GM23338 (cell line): ENCODE measurements around the gene PPP4R1. TPM values are rescaled to one million over a fixed set of nuclear protein-coding genes. Genes with fewer than 3 reads are reported as not detected.

ENCODE experiments used
- ATAC-seq: fragments of 200-7000 bp; cut with Tn5 transposase; 3 replicates; pipeline ENCODE4 v1.9.1; 2020
- DNase-seq: peaks from one replicate; pipeline ENCODE4 v3.0.0-alpha.2; 2015; ENCODE audit warnings: low spot score
- H2AFZ ChIP-seq: fragments of 200-600 bp; sonication (generic); 2 replicates; pipeline ENCODE4 v1.8.0; 2016; ENCODE audit warnings: antibody characterized with exemption, mild to moderate bottlenecking, moderate library complexity
- H3F3A ChIP-seq: fragments of 200-600 bp; sonication (generic); replicated peaks from 2 replicates; pipeline ENCODE4 v1.8.0; 2017; ENCODE audit warnings: antibody characterized with exemption, mixed run types, low read depth
- H3K27ac ChIP-seq: fragments of 200-600 bp; sonication (generic); 2 replicates; pipeline ENCODE4 v1.6.1; 2016; ENCODE audit warnings: low read depth
- H3K27me3 ChIP-seq: fragments of 200-600 bp; sonication (generic); 2 replicates; pipeline ENCODE4 v1.8.0; 2016; ENCODE audit warnings: mild to moderate bottlenecking, mixed run types, moderate library complexity; ENCODE audit not compliant: insufficient read depth
- H3K36me3 ChIP-seq: fragments of 200-600 bp; sonication (generic); 2 replicates; pipeline ENCODE4 v1.8.0; 2016; ENCODE audit warnings: mild to moderate bottlenecking; ENCODE audit not compliant: insufficient read depth
- H3K4me1 ChIP-seq: fragments of 200-600 bp; sonication (generic); 2 replicates; pipeline ENCODE4 v1.8.0; 2016; ENCODE audit warnings: mild to moderate bottlenecking, moderate library complexity; ENCODE audit not compliant: insufficient read depth
- H3K4me2 ChIP-seq: fragments of 200-600 bp; sonication (generic); 2 replicates; pipeline ENCODE4 v1.7.1; 2017; ENCODE audit warnings: mixed run types
- H3K4me3 ChIP-seq: fragments of 200-600 bp; sonication (generic); 2 replicates; pipeline ENCODE4 v1.6.1; 2016; ENCODE audit warnings: mixed run types
- H3K79me2 ChIP-seq: fragments of 200-600 bp; sonication (generic); replicated peaks from 2 replicates; pipeline ENCODE4 v1.8.0; 2017; ENCODE audit warnings: mild to moderate bottlenecking; ENCODE audit not compliant: insufficient read depth
- H3K9me2 ChIP-seq: fragments of 200-600 bp; sonication (generic); 2 replicates; pipeline ENCODE4 v1.8.0; 2017; ENCODE audit not compliant: insufficient read depth
- H4K20me1 ChIP-seq: fragments of 200-600 bp; sonication (generic); replicated peaks from 2 replicates; pipeline ENCODE4 v1.8.0; 2017; ENCODE audit warnings: mild to moderate bottlenecking; ENCODE audit not compliant: insufficient read depth
- H3K27ac Mint-ChIP-seq: 2 replicates; pipeline ENCODE4 v1.8.0; 2020; ENCODE audit warnings: inconsistent platforms, mild to moderate bottlenecking, moderate library complexity, mixed read lengths
- H3K27me3 Mint-ChIP-seq: 3 replicates; pipeline ENCODE4 v1.8.0; 2022; ENCODE audit warnings: low read depth, mild to moderate bottlenecking, moderate library complexity, mixed read lengths, inconsistent platforms; ENCODE audit not compliant: insufficient read depth, poor library complexity
- H3K36me3 Mint-ChIP-seq: 3 replicates; pipeline ENCODE4 v1.8.0; 2021; ENCODE audit warnings: low read depth, mild to moderate bottlenecking, inconsistent platforms, moderate library complexity, mixed read lengths
- H3K4me1 Mint-ChIP-seq: 3 replicates; pipeline ENCODE4 v1.8.0; 2020; ENCODE audit warnings: mild to moderate bottlenecking, inconsistent platforms, mixed read lengths
- H3K4me3 Mint-ChIP-seq: 3 replicates; pipeline ENCODE4 v1.8.0; 2021; ENCODE audit warnings: moderate library complexity, mild to moderate bottlenecking, inconsistent platforms, mixed read lengths
- H3K9me3 Mint-ChIP-seq: 3 replicates; pipeline ENCODE4 v1.8.0; 2020; ENCODE audit warnings: moderate library complexity, mild to moderate bottlenecking, inconsistent platforms, mixed read lengths
- CREB1 ChIP-seq: fragments of 250-450 bp; sonication (Bioruptor Pico); IDR thresholded peaks from 2 replicates; pipeline ENCODE4 v1.5.0; 2020; ENCODE audit warnings: low read depth, mild to moderate bottlenecking, moderate library complexity
- CTCF ChIP-seq, 2 experiments: fragments of 200-600 bp in 1 of 2; sonication (generic) in 1 of 2; conservative IDR thresholded peaks; 2 replicates each; pipeline versions ENCODE4 v1.5.1 to v1.6.1; 2016 to 2017; ENCODE audit warnings: antibody characterized with exemption in 2 of 2, low read depth in 2 of 2, mild to moderate bottlenecking in 2 of 2, moderate library complexity in 1 of 2
- ETS1 ChIP-seq: IDR thresholded peaks from 2 replicates; pipeline ENCODE4 v1.6.1; 2016; ENCODE audit warnings: antibody characterized with exemption
- EZH2 ChIP-seq: fragments of 200-600 bp; sonication (generic); IDR thresholded peaks from one replicate; pipeline ENCODE4 v1.8.0; 2017; ENCODE audit warnings: antibody characterized with exemption, mild to moderate bottlenecking, low read depth; ENCODE audit not compliant: unreplicated experiment
- EZH2phosphoT487 ChIP-seq: fragments of 200-600 bp; sonication (generic); IDR thresholded peaks from one replicate; pipeline ENCODE4 v1.8.1; 2018; ENCODE audit warnings: antibody characterized with exemption; ENCODE audit not compliant: unreplicated experiment
- JUNB ChIP-seq: IDR thresholded peaks from one replicate; pipeline ENCODE4 v1.6.1; 2016; ENCODE audit warnings: antibody characterized with exemption; ENCODE audit not compliant: unreplicated experiment
- NANOG ChIP-seq: IDR thresholded peaks from 2 replicates; pipeline ENCODE4 v1.6.1; 2016; ENCODE audit warnings: antibody characterized with exemption, borderline replicate concordance
- POLR2AphosphoS5 ChIP-seq: IDR thresholded peaks from 2 replicates; pipeline ENCODE4 v1.6.1; 2016; ENCODE audit warnings: antibody characterized with exemption, low read depth
- REST ChIP-seq: IDR thresholded peaks from one replicate; pipeline ENCODE4 v1.6.1; 2018; ENCODE audit warnings: antibody characterized with exemption; ENCODE audit not compliant: unreplicated experiment
- STAT1 ChIP-seq: IDR thresholded peaks from one replicate; pipeline ENCODE4 v1.6.1; 2016; ENCODE audit warnings: antibody characterized with exemption; ENCODE audit not compliant: unreplicated experiment
- ZNF114 ChIP-seq: fragments of 250-450 bp; sonication (Bioruptor Pico); IDR thresholded peaks from 2 replicates; pipeline ENCODE4 v1.5.0; 2020; ENCODE audit warnings: mild to moderate bottlenecking, moderate library complexity
- ZNF331 ChIP-seq: fragments of 250-450 bp; sonication (Bioruptor Pico); IDR thresholded peaks from 2 replicates; pipeline ENCODE4 v1.5.0; 2020; ENCODE audit warnings: low read depth, mild to moderate bottlenecking, moderate library complexity
- polyA plus RNA-seq: library from polyadenylated mRNA; unstranded; fragments of >200 nt; fragmentation: Nextera tagmentation; extraction: Ambion mirVana; gene quantifications from 2 replicates; pipeline ENCODE4 v1.2.1, GENCODE V29; 2016
- total RNA-seq: library from RNA; depleted of rRNA; stranded (reverse); fragments of >200 nt; shearing (Covaris generic); gene quantifications from 2 replicates; pipeline ENCODE4 v1.2.3, GENCODE V29; 2014
- TF ChIP-seq, protein P1 (sequence below): fragments of 250-450 bp; sonication (Bioruptor Pico); IDR thresholded peaks from 2 replicates; pipeline ENCODE4 v1.5.0; 2020; ENCODE audit warnings: mild to moderate bottlenecking, moderate library complexity

The PPP4R1 gene
- total and polyA plus RNA-seq, 2 experiments from 2014 or later, result 18.1 to 79.4 TPM

DNA sequence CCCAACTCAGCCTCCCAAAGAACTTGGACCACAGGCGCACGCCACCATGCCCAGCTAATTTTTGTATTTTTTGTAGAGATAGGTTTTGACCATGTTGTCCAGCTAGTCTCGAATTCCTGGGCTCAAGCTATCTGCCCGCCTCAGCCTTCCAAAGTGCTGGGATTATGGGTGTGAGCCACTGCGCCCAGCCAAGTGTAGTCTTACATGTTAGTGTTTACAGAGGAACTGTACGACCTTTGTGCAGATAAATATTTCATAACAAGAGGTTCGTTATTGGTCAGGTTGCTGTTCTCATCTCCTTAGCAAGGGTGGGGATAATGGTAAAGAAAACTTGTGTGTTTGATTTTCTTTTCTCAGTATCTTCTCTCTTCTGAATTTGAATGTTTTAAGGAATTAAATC, 92.6 kb downstream of the PPP4R1 start:
- Histone ChIP-seq H3K4me1 (no peaks in the 10 kb centered on the region), H3K36me3 (no peaks in the 10 kb centered on the region; the same call in 1 of the 2 replicates), H4K20me1 (no peaks in the 10 kb centered on the region), H2AFZ (no peak overlapping the region), H3K4me3 (no peak overlapping the region), H3K27me3 (no peaks in the 10 kb centered on the region), H3K4me2 (no peak overlapping the region), H3K9me2 (no peaks in the 10 kb centered on the region), H3K27ac (no peak overlapping the region), H3K79me2 (no peaks in the 10 kb centered on the region), H3F3A (no peaks in the 10 kb centered on the region)
- no peak for ATAC-seq
- peaks cover 25% of the 10 kb centered on the region for H3K36me3 Mint-ChIP-seq
- no peaks in the 10 kb centered on the region for H3K4me1 Mint-ChIP-seq
- no peak overlapping the region for H3K4me3 Mint-ChIP-seq
- H3K27me3 Mint-ChIP-seq, result no peaks in the 10 kb centered on the region
- 0 out of 3 replicates have a peak, but pooled peaks cover 2% of the 10 kb centered on the region for H3K9me3 Mint-ChIP-seq
- H3K27ac Mint-ChIP-seq, result no peak overlapping the region
- DNase-seq, result no peak
- no peak for TF ChIP-seq REST
- TF ChIP-seq NANOG, result no peak
- TF ChIP-seq, protein P1, sequence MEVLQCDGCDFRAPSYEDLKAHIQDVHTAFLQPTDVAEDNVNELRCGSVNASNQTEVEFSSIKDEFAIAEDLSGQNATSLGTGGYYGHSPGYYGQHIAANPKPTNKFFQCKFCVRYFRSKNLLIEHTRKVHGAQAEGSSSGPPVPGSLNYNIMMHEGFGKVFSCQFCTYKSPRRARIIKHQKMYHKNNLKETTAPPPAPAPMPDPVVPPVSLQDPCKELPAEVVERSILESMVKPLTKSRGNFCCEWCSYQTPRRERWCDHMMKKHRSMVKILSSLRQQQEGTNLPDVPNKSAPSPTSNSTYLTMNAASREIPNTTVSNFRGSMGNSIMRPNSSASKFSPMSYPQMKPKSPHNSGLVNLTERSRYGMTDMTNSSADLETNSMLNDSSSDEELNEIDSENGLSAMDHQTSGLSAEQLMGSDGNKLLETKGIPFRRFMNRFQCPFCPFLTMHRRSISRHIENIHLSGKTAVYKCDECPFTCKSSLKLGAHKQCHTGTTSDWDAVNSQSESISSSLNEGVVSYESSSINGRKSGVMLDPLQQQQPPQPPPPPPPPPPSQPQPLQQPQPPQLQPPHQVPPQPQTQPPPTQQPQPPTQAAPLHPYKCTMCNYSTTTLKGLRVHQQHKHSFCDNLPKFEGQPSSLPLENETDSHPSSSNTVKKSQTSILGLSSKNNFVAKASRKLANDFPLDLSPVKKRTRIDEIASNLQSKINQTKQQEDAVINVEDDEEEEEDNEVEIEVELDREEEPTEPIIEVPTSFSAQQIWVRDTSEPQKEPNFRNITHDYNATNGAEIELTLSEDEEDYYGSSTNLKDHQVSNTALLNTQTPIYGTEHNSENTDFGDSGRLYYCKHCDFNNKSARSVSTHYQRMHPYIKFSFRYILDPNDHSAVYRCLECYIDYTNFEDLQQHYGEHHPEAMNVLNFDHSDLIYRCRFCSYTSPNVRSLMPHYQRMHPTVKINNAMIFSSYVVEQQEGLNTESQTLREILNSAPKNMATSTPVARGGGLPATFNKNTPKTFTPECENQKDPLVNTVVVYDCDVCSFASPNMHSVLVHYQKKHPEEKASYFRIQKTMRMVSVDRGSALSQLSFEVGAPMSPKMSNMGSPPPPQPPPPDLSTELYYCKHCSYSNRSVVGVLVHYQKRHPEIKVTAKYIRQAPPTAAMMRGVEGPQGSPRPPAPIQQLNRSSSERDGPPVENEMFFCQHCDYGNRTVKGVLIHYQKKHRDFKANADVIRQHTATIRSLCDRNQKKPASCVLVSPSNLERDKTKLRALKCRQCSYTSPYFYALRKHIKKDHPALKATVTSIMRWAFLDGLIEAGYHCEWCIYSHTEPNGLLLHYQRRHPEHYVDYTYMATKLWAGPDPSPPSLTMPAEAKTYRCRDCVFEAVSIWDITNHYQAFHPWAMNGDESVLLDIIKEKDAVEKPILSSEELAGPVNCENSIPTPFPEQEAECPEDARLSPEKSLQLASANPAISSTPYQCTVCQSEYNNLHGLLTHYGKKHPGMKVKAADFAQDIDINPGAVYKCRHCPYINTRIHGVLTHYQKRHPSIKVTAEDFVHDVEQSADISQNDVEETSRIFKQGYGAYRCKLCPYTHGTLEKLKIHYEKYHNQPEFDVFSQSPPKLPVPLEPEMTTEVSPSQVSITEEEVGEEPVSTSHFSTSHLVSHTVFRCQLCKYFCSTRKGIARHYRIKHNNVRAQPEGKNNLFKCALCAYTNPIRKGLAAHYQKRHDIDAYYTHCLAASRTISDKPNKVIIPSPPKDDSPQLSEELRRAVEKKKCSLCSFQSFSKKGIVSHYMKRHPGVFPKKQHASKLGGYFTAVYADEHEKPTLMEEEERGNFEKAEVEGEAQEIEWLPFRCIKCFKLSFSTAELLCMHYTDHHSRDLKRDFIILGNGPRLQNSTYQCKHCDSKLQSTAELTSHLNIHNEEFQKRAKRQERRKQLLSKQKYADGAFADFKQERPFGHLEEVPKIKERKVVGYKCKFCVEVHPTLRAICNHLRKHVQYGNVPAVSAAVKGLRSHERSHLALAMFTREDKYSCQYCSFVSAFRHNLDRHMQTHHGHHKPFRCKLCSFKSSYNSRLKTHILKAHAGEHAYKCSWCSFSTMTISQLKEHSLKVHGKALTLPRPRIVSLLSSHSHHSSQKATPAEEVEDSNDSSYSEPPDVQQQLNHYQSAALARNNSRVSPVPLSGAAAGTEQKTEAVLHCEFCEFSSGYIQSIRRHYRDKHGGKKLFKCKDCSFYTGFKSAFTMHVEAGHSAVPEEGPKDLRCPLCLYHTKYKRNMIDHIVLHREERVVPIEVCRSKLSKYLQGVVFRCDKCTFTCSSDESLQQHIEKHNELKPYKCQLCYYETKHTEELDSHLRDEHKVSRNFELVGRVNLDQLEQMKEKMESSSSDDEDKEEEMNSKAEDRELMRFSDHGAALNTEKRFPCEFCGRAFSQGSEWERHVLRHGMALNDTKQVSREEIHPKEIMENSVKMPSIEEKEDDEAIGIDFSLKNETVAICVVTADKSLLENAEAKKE (CRISPR knock-in tag), result no peak
- TF ChIP-seq STAT1, result no peak
- TF ChIP-seq CTCF (conservative IDR thresholded peaks at IDR 0.05; ENCODE audit: low read depth in 2 of 2), result no peak
- no peak for TF ChIP-seq ETS1
- TF ChIP-seq POLR2AphosphoS5, result no peak
- TF ChIP-seq ZNF331 (CRISPR knock-in tag), result no peak
- TF ChIP-seq JUNB, result no peak
- TF ChIP-seq ZNF114 (CRISPR knock-in tag), result no peak
- TF ChIP-seq EZH2phosphoT487, result no peak
- no peak for TF ChIP-seq CREB1 (CRISPR knock-in tag)
- TF ChIP-seq EZH2, result no peak
